ENCODE data around the gene NR4A3. TPM values are rescaled to one million over a fixed set of nuclear protein-coding genes. Genes with fewer than 3 reads are reported as not detected.

NR4A3 gene
- total and polyA plus RNA-seq, 2 donors from 2014 or later: 0.34 to 9.1 TPM

GRCh38 chr9:99813739-99814138 is 7.9 kb upstream of the NR4A3 start:
- Histone ChIP-seq H3K4me3 (ENCODE audit: low read length in 3 of 3) (no peak overlapping the region), H3K9me3 (ENCODE audit: control insufficient read depth in 2 of 3, insufficient read depth in 1 of 3, low read length in 3 of 3) (no peaks in the 10 kb centered on the region), H3K9ac (ENCODE audit: low read length in 3 of 3) (no peak overlapping the region), H3K36me3 (ENCODE audit: control insufficient read depth in 2 of 3, insufficient read depth in 3 of 3, low read length in 3 of 3) (no peaks in the 10 kb centered on the region), H3K27ac (ENCODE audit: low read depth in 2 of 2, low read length in 2 of 2) (no peak overlapping the region), H3K27me3 (ENCODE audit: control insufficient read depth, insufficient read depth, low read length) (no peaks in the 10 kb centered on the region), H3K4me1 (ENCODE audit: control insufficient read depth in 2 of 3, insufficient read depth in 2 of 3, low read depth in 1 of 3, low read length in 3 of 3) (peaks cover 5% of the 10 kb centered on the region in 3 donors)
- FAIRE-seq (no peak), DNase-seq (no peak)
- no peak for TF ChIP-seq CTCF (IDR thresholded peaks at IDR 0.05; ENCODE audit: borderline replicate concordance, extremely low read depth, insufficient read depth)
- intact Hi-C loops (cut with DNase I): loop anchor here (10.0 kb wide), 1 partner anchor 549 kb away; no protein-coding TSS in a partner anchor

GRCh38 chr9:99814359-99814758 is 7.3 kb upstream of the NR4A3 start:
- TF ChIP-seq CTCF (IDR thresholded peaks at IDR 0.05; ENCODE audit: borderline replicate concordance, extremely low read depth, insufficient read depth): no peak
- H3K36me3 ChIP-seq (ENCODE audit: control insufficient read depth in 2 of 3, insufficient read depth in 3 of 3, low read length in 3 of 3): no peaks in the 10 kb centered on the region
- no peak overlapping the region for H3K27ac ChIP-seq (ENCODE audit: low read depth in 2 of 2, low read length in 2 of 2)
- no peak overlapping the region for H3K4me3 ChIP-seq (ENCODE audit: low read length in 3 of 3)
- FAIRE-seq (no peak), DNase-seq (no peak)
- peaks cover 5 to 7% (median 7%) of the 10 kb centered on the region in 3 donors for H3K4me1 ChIP-seq (ENCODE audit: control insufficient read depth in 2 of 3, insufficient read depth in 2 of 3, low read depth in 1 of 3, low read length in 3 of 3)
- intact Hi-C loops (cut with DNase I): loop anchor here (10.0 kb wide), 1 partner anchor 550 kb away; no protein-coding TSS in a partner anchor
- H3K27me3 ChIP-seq (ENCODE audit: control insufficient read depth, insufficient read depth, low read length): no peaks in the 10 kb centered on the region
- no peak overlapping the region for H3K9ac ChIP-seq (ENCODE audit: low read length in 3 of 3)
- no peaks in the 10 kb centered on the region for H3K9me3 ChIP-seq (ENCODE audit: control insufficient read depth in 2 of 3, insufficient read depth in 1 of 3, low read length in 3 of 3)

- Histone ChIP-seq H3K27me3 (ENCODE audit: control insufficient read depth, insufficient read depth, low read length) (no peaks in the 10 kb centered on the region), H3K4me3 (ENCODE audit: low read length in 3 of 3) (no peak overlapping the region), H3K4me1 (ENCODE audit: control insufficient read depth in 2 of 3, insufficient read depth in 2 of 3, low read depth in 1 of 3, low read length in 3 of 3) (peaks cover 5 to 14% (median 7%) of the 10 kb centered on the region in 3 donors), H3K9ac (ENCODE audit: low read length in 3 of 3) (no peak overlapping the region), H3K9me3 (ENCODE audit: control insufficient read depth in 2 of 3, insufficient read depth in 1 of 3, low read length in 3 of 3) (no peaks in the 10 kb centered on the region), H3K27ac (ENCODE audit: low read depth in 2 of 2, low read length in 2 of 2) (no peak overlapping the region), H3K36me3 (ENCODE audit: control insufficient read depth in 2 of 3, insufficient read depth in 3 of 3, low read length in 3 of 3) (no peaks in the 10 kb centered on the region)
- DNase-seq (no peak), FAIRE-seq (no peak)
- no peak for TF ChIP-seq CTCF (IDR thresholded peaks at IDR 0.05; ENCODE audit: borderline replicate concordance, extremely low read depth, insufficient read depth)
- intact Hi-C loops (cut with DNase I): loop anchor here (10.0 kb wide), 1 partner anchor 552 kb away; no protein-coding TSS in a partner anchor
These were observed 5.3 kb upstream of the NR4A3 start for GRCh38 chr9:99816392-99816791.

- no peak for TF ChIP-seq CTCF (IDR thresholded peaks at IDR 0.05; ENCODE audit: borderline replicate concordance, extremely low read depth, insufficient read depth)
- intact Hi-C loops (cut with DNase I): loop anchor here (10.0 kb wide), 1 partner anchor 554 kb away; no protein-coding TSS in a partner anchor
- Histone ChIP-seq H3K4me3 (ENCODE audit: low read length in 3 of 3) (peak overlapping the region in 2 of 3 donors; percentile 63 to 78), H3K9me3 (ENCODE audit: control insufficient read depth in 2 of 3, insufficient read depth in 1 of 3, low read length in 3 of 3) (no peaks in the 10 kb centered on the region), H3K9ac (ENCODE audit: low read length in 3 of 3) (peak overlapping the region in 2 of 3 donors; percentile 23 to 55), H3K4me1 (ENCODE audit: control insufficient read depth in 2 of 3, insufficient read depth in 2 of 3, low read depth in 1 of 3, low read length in 3 of 3) (peaks cover 5 to 14% (median 12%) of the 10 kb centered on the region in 3 donors), H3K36me3 (ENCODE audit: control insufficient read depth in 2 of 3, insufficient read depth in 3 of 3, low read length in 3 of 3) (no peaks in the 10 kb centered on the region), H3K27ac (ENCODE audit: low read depth in 2 of 2, low read length in 2 of 2) (peak overlapping the region; percentile 5 to 93), H3K27me3 (ENCODE audit: control insufficient read depth, insufficient read depth, low read length) (peaks cover 5% of the 10 kb centered on the region)
- no peak for FAIRE-seq
- peak in 2 of 5 donors; percentile 11 to 12 for DNase-seq
These were observed 3.2 kb upstream of the NR4A3 start for GRCh38 chr9:99818500-99818899.
